HG03064 (cell line): ENCODE data around the gene PWP2.
"Not testable (repeated sequence)": the region's sequence is repeated elsewhere in the genome, so short reads cannot be mapped to it uniquely, and the experiment has no call there.

ENCODE experiments used
- ATAC-seq: cut with Tn5 transposase; IDR thresholded peaks from one replicate; pipeline ENCODE4 v1.9.1; 2021; ENCODE audit warnings: low read depth; ENCODE audit not compliant: unreplicated experiment

Gene PWP2

DNA sequence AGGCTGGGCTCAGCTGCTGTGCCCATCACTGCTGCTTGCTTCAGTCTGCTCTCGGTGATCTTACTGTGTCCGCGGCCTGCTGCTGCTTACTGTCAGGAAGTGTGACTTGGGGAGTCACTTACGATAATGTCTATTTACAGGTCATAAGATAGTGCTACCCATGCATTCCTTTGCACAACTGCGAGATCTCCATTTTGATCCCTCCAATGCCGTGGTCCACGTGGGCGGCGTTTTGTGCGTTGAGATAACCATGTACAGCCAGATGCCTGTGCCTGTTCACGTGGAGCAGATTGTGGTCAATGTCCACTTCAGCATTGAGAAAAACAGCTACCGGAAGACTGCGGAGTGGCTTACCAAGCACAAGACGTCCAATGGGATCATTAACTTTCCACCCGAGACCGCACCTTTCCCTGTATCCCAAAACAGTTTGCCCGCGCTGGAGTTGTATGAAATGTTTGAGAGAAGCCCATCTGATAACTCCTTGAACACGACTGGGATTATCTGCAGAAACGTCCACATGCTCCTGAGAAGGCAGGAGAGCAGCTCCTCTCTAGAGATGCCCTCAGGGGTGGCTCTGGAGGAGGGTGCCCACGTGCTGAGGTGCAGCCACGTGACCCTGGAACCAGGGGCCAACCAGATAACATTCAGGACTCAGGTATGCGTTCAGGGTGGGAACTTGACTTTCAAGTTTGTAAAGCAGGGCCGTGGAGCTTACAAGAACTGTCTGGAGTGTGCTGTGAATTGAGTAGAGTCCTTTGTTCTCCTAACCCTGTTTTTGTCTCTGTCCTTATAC, 24.4 kb upstream of the PWP2 start:
- ATAC-seq, result no peak

DNA sequence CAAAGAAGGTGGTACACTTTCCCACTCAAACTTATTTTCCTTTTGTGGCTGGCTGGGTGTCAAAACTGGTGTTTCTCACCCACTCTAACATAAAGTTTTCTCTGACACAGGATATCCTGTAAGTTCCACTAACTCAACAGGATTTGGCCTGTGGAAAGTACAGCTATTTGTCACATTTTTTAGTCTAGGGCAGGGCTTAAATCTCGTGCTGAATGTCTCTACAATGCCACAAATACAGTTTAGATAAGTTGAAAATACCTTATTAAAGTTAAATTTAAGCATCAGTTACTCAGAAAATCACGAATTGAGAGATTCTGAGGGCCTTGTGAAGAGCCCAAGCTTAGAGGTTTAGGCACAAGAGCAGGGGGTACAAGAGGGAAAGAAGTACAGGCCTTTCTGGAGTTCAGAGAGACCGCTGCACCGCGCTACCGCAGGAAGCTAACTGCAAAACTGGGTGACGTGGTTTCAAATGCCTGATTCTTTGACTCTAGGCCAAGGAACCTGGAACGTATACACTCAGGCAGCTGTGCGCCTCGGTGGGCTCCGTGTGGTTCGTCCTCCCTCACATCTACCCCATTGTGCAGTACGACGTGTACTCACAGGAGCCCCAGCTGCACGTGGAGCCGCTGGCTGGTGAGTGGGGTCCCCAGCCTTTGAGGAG, 23.4 kb upstream of the PWP2 start:
- no peak for ATAC-seq

DNA sequence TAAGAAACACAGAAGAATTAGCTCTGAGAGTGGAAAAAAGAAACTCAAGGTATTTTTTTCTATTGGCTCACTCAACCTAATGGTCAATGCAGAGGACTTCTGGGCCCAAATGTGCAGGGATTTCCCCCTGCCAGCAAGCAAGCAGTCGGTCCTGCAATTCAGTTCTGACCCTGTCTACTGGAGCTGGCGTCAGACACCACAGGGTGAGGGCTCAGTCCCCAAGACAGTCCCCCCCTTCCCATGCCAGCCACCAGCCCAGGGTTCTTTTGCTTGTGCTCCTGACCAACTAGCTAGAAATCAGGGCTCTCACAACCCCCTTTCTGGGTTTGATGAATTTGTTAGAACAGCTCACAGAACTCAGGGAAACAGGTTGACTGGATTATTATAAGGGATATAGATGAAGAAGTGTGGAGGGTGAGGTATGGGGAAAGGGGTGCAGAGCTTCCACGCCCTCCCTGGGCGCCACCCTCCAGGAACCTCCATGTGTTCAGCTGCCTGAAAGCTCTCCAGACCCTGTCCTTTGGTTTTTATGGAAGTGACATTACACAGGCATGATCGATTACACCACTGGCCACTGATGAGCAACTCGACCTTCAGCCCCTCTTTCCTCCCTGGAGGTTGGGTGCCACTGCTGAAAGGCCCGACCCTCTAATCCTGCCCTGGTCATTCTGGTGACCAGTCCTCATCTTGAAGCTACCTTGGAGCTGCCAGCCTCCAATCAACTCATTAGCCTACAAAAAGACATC, 22.5 kb upstream of the PWP2 start:
- no peak for ATAC-seq

DNA sequence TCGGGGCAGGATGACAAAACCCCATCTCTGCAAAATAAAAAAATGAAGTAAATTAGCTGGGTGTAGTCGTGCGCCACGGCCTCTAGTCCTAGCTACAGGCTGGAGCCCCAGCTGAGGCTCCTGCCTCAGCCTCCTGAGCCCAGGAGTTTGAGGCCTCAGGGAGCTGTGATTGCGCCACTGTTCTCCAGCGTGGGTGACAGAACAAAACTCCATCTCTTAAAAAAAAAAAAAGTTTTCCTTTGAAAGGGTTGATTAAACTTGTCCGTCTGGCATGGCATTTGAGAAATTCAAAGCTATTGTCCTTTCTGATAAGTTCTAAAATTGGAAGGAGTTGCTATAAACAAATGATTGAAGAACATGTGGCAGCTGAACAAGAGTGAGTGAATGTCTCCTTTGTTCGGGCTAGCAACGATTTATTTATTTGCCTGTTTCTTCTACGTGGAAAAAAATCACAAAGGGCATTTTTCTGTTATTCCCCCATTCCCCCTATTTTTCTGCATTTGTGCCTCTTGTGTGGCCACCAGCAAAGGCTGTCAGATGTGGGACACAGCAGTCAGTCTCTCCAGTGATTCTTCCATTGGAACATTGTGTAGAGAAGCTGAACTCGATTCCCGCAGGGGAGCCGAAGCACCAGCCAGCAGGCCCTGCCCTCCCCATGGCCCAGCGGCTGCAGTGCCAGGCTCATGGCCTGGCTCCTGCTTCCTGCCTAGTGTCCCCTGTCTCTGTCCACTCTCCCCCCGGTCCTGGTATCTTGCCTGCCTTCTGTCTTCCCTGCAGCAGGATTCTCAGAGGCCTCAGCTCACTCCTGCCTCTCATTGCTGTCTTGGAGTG, 21.5 kb upstream of the PWP2 start:
- no peak for ATAC-seq

DNA sequence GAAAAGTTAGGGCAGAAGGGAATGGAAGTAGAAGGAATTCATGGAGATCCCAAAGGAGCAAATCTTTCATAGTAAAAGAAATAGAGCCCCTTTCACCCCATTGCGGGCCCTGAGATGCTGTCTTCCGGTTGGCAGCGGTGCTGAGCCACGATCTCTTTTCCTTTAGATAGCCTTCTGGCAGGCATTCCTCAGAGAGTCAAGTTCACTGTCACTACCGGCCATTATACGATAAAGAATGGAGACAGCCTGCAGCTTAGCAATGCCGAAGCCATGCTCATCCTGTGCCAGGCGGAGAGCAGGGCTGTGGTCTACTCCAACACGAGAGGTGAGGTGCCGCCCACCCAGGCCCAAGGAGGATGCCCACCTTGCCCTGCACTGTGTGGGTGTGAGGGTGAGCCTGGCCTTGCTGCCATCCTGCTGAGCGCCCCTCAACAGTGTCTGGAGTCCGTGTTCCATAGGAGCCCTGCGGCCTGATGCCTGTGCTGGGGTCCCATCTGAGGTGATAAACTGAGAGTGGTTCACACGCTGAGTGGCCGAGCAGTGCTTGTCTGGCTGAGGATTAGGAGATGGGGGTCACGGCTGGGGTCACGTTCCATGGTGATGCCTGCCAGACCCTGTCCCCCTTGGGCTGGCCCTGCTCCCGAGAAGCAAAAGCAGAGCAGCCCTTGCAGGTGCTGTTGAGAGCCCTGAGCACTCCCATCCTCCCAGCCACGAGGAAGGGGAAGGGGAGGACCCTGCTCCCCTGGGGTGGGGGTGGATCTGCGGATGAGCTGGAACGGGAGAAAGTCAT, 20.4 kb upstream of the PWP2 start:
- ATAC-seq, result no peak

DNA sequence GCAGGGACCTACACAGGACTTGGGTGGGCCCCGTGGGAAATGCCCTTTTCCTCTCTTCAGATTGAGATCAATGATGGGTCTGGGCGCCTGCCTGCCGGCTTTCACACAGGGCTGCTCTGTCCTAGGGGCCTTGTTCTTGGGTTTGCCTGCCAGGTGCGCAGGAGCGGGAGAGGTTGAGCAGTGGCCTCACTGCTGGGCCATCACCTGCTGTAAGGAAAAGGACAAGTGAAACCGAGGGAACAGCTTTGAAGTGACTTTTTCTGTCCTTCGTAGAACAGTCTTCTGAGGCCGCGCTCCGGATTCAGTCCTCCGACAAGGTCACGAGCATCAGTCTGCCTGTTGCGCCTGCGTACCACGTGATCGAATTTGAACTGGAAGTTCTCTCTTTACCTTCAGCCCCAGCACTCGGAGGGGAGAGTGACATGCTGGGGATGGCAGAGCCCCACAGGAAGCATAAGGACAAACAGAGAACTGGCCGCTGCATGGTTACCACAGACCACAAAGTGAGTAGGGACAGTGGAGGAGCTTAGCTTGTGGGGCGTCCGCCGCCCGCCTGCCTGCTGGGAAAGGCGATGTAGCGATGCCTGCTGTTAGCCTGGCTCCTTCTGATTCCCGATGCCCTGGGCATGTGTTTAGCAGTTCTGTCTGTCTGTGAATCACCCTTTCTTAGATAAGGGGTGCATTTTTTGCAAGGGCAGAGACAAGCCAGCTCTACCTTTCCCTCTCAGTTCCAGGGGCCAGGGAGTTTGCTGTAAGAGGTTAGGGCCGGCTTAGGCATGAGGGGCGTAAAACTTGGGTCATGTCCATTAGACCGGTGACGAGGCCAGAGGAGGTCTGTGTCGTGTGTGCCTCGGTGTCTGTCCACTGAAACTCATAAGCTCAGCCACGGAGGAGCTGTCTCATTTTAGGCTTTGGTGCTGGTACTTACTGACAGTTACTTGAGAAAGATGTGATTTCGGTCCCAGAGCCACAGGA, 19.5 kb upstream of the PWP2 start:
- ATAC-seq, result no peak

DNA sequence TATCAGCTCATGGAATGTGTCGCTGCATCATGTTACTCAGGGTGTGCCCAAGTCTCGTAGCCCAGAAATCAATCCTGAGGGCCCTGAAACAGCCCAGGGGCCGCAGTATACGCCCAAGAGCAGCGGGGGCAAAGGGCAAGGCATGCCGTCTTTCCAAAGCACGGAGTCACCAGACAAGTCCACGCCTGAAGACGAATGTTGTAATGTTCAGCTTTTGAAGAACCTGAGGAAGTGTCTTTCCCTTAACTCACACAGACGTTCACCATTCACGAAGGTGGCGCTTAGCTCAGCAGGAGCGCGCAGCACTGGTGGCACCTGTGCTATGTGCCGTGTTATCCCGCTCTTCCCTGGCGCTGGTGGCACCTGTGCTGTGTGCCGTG, 18.8 kb upstream of the PWP2 start:
- ATAC-seq, result no peak

DNA sequence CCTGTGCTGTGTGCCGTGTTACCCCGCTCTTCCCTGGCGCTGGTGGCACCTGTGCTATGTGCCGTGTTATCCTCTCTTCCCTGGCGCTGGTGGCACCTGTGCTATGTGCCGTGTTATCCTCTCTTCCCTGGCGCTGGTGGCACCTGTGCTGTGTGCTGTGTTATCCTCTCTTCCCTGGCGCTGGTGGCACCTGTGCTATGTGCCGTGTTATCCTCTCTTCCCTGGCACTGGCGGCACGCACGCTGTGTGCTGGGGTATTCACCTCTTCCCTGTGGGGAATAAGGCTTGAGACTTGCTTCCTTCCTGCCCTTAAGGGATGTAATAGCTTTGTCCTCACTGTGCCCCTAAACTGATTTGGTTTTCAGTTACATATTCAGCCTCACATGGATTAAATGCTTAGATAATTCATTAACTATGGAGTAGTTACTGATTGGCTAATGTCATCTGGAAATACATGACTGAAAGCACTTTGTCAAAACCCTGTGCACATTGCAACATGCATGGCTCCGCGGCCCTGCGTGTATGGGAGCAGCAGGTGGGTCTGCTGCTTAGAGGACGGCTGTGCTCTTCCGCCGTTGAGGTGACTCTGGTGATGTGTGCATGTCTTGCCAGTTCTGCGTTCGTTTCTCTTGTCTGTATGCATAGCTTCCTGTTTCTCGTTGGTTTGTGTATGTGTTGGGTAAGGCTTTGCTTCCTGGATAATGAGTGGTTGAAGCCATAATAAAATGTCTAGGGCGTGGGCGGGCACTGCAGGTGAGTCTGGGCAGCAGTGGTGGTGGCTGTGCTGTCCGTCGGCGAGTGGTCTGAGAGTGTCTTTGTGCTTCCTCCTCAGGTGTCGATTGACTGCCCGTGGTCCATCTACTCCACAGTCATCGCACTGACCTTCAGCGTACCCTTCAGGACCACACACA, 17.9 kb upstream of the PWP2 start:
- no peak for ATAC-seq

DNA sequence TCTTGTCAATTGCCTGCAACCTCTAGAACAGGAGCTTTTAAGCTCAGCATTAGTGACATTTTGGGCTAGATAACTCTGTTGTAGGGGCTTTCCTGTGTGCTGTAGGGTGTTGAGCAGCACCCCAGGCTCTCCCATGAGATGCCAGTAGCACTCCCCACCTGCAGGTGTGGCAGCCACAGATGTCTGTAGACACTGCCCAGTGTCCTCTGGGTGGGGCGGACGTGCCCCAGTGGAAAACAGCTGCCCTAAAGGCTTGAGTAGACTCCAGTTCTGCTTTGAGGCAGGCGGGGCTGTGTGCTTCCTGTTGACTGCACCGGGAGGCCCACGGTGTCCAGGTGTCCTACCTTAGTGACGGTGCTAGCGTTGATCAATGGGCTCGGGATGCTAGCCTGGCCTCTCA, 16.9 kb upstream of the PWP2 start:
- no peak for ATAC-seq

DNA sequence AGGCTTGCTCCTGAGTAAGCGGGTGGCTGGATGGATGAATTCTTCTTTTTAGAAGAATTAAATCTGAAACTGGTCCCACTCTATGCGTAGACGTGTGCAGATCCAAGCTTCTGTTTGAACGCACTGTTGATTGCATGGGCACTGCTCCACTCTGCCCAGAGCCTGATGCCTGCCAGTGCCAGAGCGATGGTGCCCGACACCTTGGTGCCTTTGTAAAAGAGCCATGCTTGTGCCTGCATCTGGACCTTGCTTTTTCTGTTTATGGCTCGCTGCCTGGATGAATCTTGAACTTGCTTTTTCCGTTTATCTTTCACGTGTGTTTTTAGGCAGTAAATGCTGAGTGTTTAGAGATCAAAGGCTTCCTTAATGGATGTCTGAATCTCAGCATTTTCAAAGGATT, 15.0 kb upstream of the PWP2 start:
- ATAC-seq, result no peak

DNA sequence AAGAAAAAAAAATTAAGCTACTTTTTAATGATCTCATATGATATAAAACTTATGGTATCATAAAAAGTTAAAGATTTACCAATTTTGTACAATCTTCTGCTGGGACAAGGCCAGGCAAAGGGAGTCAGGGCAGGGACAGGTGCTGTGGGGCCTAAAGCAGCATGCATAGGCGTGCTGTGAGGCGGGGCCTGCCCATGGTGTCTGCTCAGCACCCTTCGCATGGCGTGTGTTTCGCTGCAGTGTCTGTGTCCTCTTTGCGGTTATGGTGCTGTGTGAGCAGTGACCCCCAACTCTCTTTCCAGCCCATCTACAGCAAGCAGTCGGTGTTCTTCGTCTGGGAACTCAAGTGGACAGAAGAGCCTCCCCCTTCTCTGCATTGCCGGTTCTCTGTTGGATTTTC, 13.4 kb upstream of the PWP2 start:
- ATAC-seq, result no peak

DNA sequence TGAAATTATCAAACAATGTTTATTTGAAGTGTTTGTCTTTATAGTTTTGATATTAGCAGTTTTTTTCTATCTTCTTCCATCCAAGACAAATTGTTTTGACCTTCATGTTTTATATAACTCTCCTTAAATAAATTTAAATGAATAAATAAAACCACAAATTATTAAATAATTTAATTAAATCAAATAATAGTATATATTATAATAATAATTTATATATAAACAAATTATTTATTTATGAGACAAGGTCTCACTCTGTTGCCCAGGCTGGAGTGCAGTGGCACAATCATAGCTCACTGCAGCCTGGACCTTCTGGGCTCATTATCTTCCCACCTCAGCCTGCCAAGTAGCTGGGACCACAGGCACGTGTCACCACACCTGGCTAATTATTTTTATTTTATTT, 12.4 kb upstream of the PWP2 start:
- ATAC-seq, result no peak

DNA sequence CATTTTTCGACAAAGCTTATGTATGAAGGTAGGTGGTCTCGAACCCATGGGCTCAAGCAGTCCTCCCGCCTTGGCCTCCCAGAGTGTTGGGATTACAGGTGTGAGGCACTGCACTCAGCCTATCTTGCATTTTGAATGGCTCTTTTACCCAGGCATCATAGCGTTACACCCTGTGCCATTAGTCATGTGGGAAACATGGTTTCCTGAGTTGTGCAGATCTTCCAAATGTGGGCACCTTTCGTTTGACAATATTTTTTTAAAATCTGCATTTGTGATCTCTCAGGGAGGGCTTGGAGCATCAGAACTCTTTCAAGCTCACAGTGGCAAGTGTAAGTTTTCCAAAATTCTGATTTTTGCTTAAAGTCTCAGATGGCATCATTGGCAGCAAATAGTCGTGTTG, 8.7 kb upstream of the PWP2 start:
- not testable (repeated sequence) for ATAC-seq

DNA sequence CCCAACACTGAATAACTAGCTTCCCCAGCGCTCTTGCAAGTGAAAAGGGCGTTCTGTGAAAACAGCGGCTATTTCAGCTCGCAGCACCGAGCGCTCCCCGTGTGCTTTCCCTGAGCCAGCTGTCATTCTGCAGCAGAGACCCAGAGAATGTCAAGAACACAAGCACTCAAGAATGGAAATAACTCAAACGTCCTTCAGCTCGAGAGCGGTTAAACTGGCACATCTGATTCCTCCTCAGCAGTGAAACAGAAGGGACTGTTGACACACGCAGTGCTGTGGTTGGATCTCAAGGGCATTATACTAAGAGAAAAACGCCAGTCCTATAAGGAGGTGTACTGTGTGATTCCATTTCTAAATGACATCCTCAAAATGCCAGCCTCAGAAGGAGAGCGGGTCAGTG, 8.2 kb upstream of the PWP2 start:
- not testable (repeated sequence) for ATAC-seq

DNA sequence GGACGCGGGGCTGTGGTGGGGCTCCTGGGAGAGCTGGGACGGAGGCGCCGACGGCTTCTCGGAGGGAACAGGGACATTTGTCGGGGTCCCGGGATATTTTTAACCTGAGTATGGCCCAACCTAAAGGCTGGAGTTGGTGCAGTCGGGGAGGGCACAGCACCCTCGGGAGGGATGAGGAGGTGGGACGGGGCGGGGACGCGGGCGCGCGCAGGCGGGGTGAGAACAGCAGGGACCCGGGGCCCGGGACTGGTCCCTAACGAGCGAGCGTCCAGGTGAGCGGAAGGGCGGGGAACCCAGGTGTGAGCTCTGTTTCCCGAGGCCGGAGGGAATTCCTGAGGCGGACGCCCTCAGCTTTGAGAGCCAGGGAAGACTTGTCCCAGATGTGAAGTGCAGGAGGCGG, 390 bp downstream of the PWP2 start:
- ATAC-seq, result not testable (repeated sequence)

DNA sequence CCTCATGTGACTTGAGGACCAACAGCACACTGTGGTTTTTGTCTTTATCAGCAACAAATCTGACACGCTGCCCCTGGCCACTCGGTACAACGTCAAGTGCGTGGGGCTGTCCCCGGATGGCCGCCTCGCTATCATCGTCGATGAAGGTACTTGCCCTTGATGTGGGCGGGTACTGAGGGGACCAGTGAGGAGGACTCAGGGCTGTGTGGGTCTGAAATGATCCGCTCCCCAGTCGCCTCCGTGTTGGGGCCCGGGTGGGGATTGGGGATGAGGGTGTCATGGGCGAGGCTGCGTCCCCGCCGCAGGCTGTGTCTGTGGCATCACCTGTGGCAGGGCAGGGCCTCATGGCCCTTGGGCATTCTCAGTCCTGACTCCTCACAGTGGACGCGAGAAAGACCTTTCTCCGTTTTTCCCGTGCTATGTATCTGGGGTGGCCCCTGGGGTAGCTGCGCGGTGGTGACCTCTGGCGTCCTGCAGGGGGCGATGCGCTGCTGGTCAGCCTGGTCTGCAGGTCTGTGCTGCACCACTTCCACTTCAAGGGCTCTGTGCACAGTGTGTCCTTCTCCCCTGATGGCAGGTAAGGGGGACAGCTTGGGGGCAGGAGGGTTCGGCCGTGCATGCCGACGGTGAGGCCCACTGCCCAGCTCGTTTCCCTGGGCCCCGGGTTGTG, 6.6 kb downstream of the PWP2 start:
- ATAC-seq, result not testable (repeated sequence)

DNA sequence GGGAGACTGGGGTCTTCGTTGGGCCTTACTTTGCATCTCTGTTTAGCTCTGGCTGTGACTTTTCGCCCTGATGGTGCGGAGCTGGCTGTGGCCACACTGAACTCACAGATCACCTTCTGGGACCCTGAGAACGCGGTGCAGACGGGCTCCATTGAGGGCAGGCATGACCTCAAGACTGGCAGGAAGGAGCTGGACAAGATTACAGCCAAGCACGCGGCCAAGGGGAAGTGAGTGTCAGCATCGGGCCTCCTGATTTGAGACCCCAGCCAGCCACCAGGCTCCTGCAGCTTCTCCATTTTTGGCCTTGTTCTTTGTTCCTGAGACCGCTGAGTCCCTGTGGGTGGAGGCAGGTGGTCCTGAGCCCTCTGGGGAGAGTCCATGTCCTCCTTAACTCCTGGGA, 14.9 kb downstream of the PWP2 start:
- ATAC-seq, result not testable (repeated sequence)
